Fibroblast of lung (primary cell): Measurements from ENCODE around the gene PPBP. TPM values are rescaled to one million over a fixed set of nuclear protein-coding genes. Genes with fewer than 3 reads are reported as not detected.

Experiments
- DNase-seq, 2 donors: peaks; one replicate each; pipeline versions ENCODE4 v3.0.0 to v3.0.0-alpha.2; 2010; ENCODE audit warnings: low read depth in 2 of 2
- H2AFZ ChIP-seq: 2 replicates; pipeline ENCODE4 v1.5.1; 2012; ENCODE audit warnings: low read length, control low read depth, inconsistent platforms
- H3K27ac ChIP-seq: 2 replicates; pipeline ENCODE4 v1.5.1; 2011; ENCODE audit warnings: low read length, control low read depth; ENCODE audit not compliant: insufficient read depth
- H3K27me3 ChIP-seq: 2 replicates; pipeline ENCODE4 v1.5.1; 2011; ENCODE audit warnings: mild to moderate bottlenecking, low read length; ENCODE audit not compliant: control insufficient read depth, insufficient read depth
- H3K36me3 ChIP-seq: 2 replicates; pipeline ENCODE4 v1.5.1; 2011; ENCODE audit warnings: low read length; ENCODE audit not compliant: control insufficient read depth, insufficient read depth
- H3K4me1 ChIP-seq: 2 replicates; pipeline ENCODE4 v1.5.1; 2011; ENCODE audit warnings: low read length; ENCODE audit not compliant: control insufficient read depth, insufficient read depth; ENCODE audit errors: extremely low read depth
- H3K4me2 ChIP-seq: 2 replicates; pipeline ENCODE4 v1.5.1; 2011; ENCODE audit warnings: low read length, control low read depth; ENCODE audit not compliant: insufficient read depth; ENCODE audit errors: extremely low read depth
- H3K4me3 ChIP-seq, 4 experiments: fragments of 200-600 bp in 1 of 4; sonication (generic) in 1 of 4; replicated peaks in 1 of 4; 2 replicates each; pipeline ENCODE4 v1.5.1; 2011 to 2016; ENCODE audit warnings: low read length in 4 of 4, low read depth in 3 of 4, mild to moderate bottlenecking in 3 of 4, control low read depth in 2 of 4, inconsistent platforms in 1 of 4, mixed read lengths in 1 of 4; ENCODE audit not compliant: insufficient read depth in 1 of 4; ENCODE audit errors: control extremely low read depth in 1 of 4
- H3K79me2 ChIP-seq: 2 replicates; pipeline ENCODE4 v1.5.1; 2012; ENCODE audit warnings: mild to moderate bottlenecking, low read length, inconsistent platforms; ENCODE audit not compliant: control insufficient read depth, insufficient read depth
- H3K9ac ChIP-seq: 2 replicates; pipeline ENCODE4 v1.5.1; 2011; ENCODE audit warnings: mild to moderate bottlenecking, low read length, control low read depth; ENCODE audit not compliant: insufficient read depth
- H3K9me3 ChIP-seq: 2 replicates; pipeline ENCODE4 v1.5.1; 2012; ENCODE audit warnings: low read depth, low read length; ENCODE audit not compliant: control insufficient read depth, insufficient read depth
- H4K20me1 ChIP-seq: 2 replicates; pipeline ENCODE4 v1.5.1; 2011; ENCODE audit warnings: low read length; ENCODE audit not compliant: control insufficient read depth, insufficient read depth; ENCODE audit errors: extremely low read depth
- EZH2 ChIP-seq: IDR thresholded peaks from 2 replicates; pipeline ENCODE4 v1.5.1; 2012; ENCODE audit warnings: low read length, control low read depth, mild to moderate bottlenecking; ENCODE audit errors: missing control alignments
- polyA plus RNA-seq, 2 donors: library from polyadenylated mRNA; depleted of rRNA in 1 of 2; stranded (reverse) in 1 of 2; unstranded in 1 of 2; fragments of >200 nt; gene quantifications; 2 replicates each; pipeline ENCODE4 v1.2.1, GENCODE V29; 2011 to 2012; ENCODE audit warnings: missing spikeins in 1 of 2
- total RNA-seq: library from RNA; depleted of rRNA; stranded (reverse); fragments of >200 nt; gene quantifications from 2 replicates; pipeline ENCODE4 v1.2.1, GENCODE V29; 2014
- TF ChIP-seq, protein P1 (sequence below), 2 donors: IDR thresholded peaks in 1 of 2; conservative IDR thresholded peaks in 1 of 2; 1 replicate in 1 of 2; 2 replicates in 1 of 2; pipeline ENCODE4 v1.5.1; 2011 to 2012; ENCODE audit warnings: low read length in 2 of 2, control low read depth in 1 of 2, inconsistent platforms in 1 of 2, low read depth in 1 of 2, mild to moderate bottlenecking in 1 of 2

PPBP gene
- total and polyA plus RNA-seq, 2 donors (not counting 1 experiment from before 2014, with no cell fraction given) = not detected

DNA sequence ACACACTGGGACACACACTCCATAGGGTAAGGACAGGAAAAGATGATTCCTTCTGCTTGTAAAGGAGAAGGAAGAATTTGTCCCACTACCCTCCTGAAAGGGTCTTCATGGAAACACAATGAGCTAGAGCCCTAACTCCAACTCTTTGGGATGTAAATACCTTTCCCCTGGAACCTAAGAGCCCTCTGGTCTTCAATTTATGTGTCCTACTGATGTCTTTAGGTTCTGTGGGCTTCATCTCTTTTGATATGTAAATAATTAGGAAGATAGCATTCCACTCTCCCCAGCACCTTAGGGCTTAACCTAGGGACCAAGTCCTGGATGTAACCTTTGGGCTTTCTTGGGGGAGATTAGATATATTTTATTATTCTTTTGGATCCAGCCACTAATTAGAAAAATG, 44.4 kb downstream of the PPBP start:
- Histone ChIP-seq H2AFZ (no peak overlapping the region), H3K4me1 (peaks cover 2% of the 10 kb centered on the region), H3K4me2 (no peak overlapping the region), H3K79me2 (no peaks in the 10 kb centered on the region), H3K27me3 (peaks cover 8% of the 10 kb centered on the region), H3K27ac (no peak overlapping the region), H3K9ac (no peak overlapping the region), H4K20me1 (no peaks in the 10 kb centered on the region), H3K9me3 (no peaks in the 10 kb centered on the region), H3K4me3 (peak overlapping the region in 2 of 4 experiments; percentile 51 to 56), H3K36me3 (no peaks in the 10 kb centered on the region)
- no peak for TF ChIP-seq EZH2
- TF ChIP-seq, protein P1, sequence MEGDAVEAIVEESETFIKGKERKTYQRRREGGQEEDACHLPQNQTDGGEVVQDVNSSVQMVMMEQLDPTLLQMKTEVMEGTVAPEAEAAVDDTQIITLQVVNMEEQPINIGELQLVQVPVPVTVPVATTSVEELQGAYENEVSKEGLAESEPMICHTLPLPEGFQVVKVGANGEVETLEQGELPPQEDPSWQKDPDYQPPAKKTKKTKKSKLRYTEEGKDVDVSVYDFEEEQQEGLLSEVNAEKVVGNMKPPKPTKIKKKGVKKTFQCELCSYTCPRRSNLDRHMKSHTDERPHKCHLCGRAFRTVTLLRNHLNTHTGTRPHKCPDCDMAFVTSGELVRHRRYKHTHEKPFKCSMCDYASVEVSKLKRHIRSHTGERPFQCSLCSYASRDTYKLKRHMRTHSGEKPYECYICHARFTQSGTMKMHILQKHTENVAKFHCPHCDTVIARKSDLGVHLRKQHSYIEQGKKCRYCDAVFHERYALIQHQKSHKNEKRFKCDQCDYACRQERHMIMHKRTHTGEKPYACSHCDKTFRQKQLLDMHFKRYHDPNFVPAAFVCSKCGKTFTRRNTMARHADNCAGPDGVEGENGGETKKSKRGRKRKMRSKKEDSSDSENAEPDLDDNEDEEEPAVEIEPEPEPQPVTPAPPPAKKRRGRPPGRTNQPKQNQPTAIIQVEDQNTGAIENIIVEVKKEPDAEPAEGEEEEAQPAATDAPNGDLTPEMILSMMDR (conservative IDR thresholded peaks at IDR 0.05 in 1 of 2, IDR thresholded peaks at IDR 0.05 in 1 of 2; ENCODE audit: low read depth in 1 of 2, low read length in 2 of 2) = no peak
- no peak for DNase-seq

DNA sequence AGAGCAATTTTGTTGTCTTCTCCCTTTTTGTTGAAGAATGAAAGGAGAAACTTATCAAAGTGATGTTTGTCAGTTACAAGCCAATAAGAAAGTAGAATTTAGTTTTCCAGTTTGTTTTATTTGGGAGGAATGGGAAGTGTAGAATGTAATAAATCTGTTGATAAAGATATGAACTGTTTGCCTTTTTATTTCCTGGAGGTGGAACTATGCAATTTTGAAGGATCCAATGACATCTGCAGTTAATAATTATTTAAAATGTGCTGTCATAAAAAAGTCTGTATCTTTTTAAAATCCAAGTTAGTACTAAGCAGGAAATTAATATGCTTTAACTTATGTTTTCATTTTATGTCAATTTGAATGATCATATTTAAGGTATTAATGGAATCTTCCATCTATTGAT, 51.0 kb downstream of the PPBP start:
- Histone ChIP-seq H3K4me2 (no peak overlapping the region), H3K36me3 (no peaks in the 10 kb centered on the region), H3K79me2 (no peaks in the 10 kb centered on the region), H3K9ac (no peak overlapping the region), H3K27me3 (no peaks in the 10 kb centered on the region), H4K20me1 (no peaks in the 10 kb centered on the region), H3K4me1 (no peaks in the 10 kb centered on the region), H2AFZ (no peak overlapping the region), H3K27ac (no peak overlapping the region), H3K9me3 (no peaks in the 10 kb centered on the region), H3K4me3 (no peak overlapping the region)
- DNase-seq = no peak
- TF ChIP-seq, protein P1 (conservative IDR thresholded peaks at IDR 0.05 in 1 of 2, IDR thresholded peaks at IDR 0.05 in 1 of 2; ENCODE audit: low read depth in 1 of 2, low read length in 2 of 2) = no peak
- TF ChIP-seq EZH2 = no peak

Other genes starting within 250 kb of the PPBP start
- gene CXCL8, start 247.6 kb downstream of the PPBP start, total RNA-seq = 1.3 TPM in 2 replicates
- 1.2 and 1.4 TPM in 2 replicates for gene CXCL8, start 247.6 kb downstream of the PPBP start, polyA plus RNA-seq
- 0.17 and 0.77 TPM in 2 replicates for gene CXCL6, start 151.5 kb downstream of the PPBP start, total RNA-seq
- 0.23 and 0.66 TPM in 2 replicates for gene CXCL6, start 151.5 kb downstream of the PPBP start, polyA plus RNA-seq
- not detected in 2 replicates for gene PF4V1, start 134.9 kb downstream of the PPBP start, total RNA-seq
- not detected in 2 replicates for gene PF4V1, start 134.9 kb downstream of the PPBP start, polyA plus RNA-seq
- gene CXCL1, start 118.8 kb downstream of the PPBP start, total RNA-seq = 1.5 and 2.3 TPM in 2 replicates
- gene CXCL1, start 118.8 kb downstream of the PPBP start, polyA plus RNA-seq = 1.2 and 1.4 TPM in 2 replicates
- not detected in 2 replicates for gene PF4, start 6.2 kb downstream of the PPBP start, total RNA-seq
- not detected in 2 replicates for gene PF4, start 6.2 kb downstream of the PPBP start, polyA plus RNA-seq
- gene CXCL5, start 10.5 kb upstream of the PPBP start, total RNA-seq = 0.66 and 0.77 TPM in 2 replicates
- gene CXCL5, start 10.5 kb upstream of the PPBP start, polyA plus RNA-seq = 0.24 and 0.58 TPM in 2 replicates
- gene CXCL3, start 50.5 kb upstream of the PPBP start, total RNA-seq = 1.3 and 2.5 TPM in 2 replicates
- gene CXCL3, start 50.5 kb upstream of the PPBP start, polyA plus RNA-seq = 0.51 and 1.9 TPM in 2 replicates
- gene CXCL2, start 111.0 kb upstream of the PPBP start, total RNA-seq = 2.8 and 4.4 TPM in 2 replicates
- 0.25 and 2.1 TPM in 2 replicates for gene CXCL2, start 111.0 kb upstream of the PPBP start, polyA plus RNA-seq
- 12.1 and 13.0 TPM in 2 replicates for gene MTHFD2L, start 169.9 kb upstream of the PPBP start, total RNA-seq
- gene MTHFD2L, start 169.9 kb upstream of the PPBP start, polyA plus RNA-seq = 4.4 and 5.2 TPM in 2 replicates